ENCODE measurements around the gene TTBK1.

TTBK1 gene

GRCh38 chr6:43207286-43207685 lies 36.0 kb upstream of the TTBK1 start:
- DNase-seq (ENCODE audit: low read depth in 1 of 2, low spot score in 1 of 2): no peak
- Histone ChIP-seq H3K4me3 (replicated peaks; ENCODE audit: insufficient read depth, low read length) (no peak overlapping the region), H3K27ac (replicated peaks) (no peak overlapping the region), H3K27me3 (ENCODE audit: insufficient read depth, poor library complexity, severe bottlenecking) (no peaks in the 10 kb centered on the region)
- TF ChIP-seq SPI1 (IDR thresholded peaks at IDR 0.05; ENCODE audit: borderline replicate concordance, low read depth): no peak
- TF ChIP-seq REST (IDR thresholded peaks at IDR 0.05; ENCODE audit: insufficient replicate concordance, low read depth): no peak
- TF ChIP-seq CTCF (IDR thresholded peaks at IDR 0.05; ENCODE audit: insufficient read depth, low read length): no peak
- no peak for TF ChIP-seq POLR2AphosphoS5 (IDR thresholded peaks at IDR 0.05; ENCODE audit: low read depth)
- no peak for TF ChIP-seq GABPA (IDR thresholded peaks at IDR 0.05; ENCODE audit: low read depth)

GRCh38 chr6:43211955-43212354 lies 31.3 kb upstream of the TTBK1 start:
- DNase-seq (ENCODE audit: low read depth in 1 of 2, low spot score in 1 of 2): no peak
- no peak for TF ChIP-seq REST (IDR thresholded peaks at IDR 0.05; ENCODE audit: insufficient replicate concordance, low read depth)
- TF ChIP-seq POLR2AphosphoS5 (IDR thresholded peaks at IDR 0.05; ENCODE audit: low read depth): no peak
- TF ChIP-seq SPI1 (IDR thresholded peaks at IDR 0.05; ENCODE audit: borderline replicate concordance, low read depth): no peak
- TF ChIP-seq CTCF (IDR thresholded peaks at IDR 0.05; ENCODE audit: insufficient read depth, low read length): no peak
- no peak for TF ChIP-seq GABPA (IDR thresholded peaks at IDR 0.05; ENCODE audit: low read depth)

GRCh38 chr6:43213431-43213830 lies 29.9 kb upstream of the TTBK1 start:
- no peak for TF ChIP-seq POLR2AphosphoS5 (IDR thresholded peaks at IDR 0.05; ENCODE audit: low read depth)
- no peak for TF ChIP-seq REST (IDR thresholded peaks at IDR 0.05; ENCODE audit: insufficient replicate concordance, low read depth)
- no peak for TF ChIP-seq GABPA (IDR thresholded peaks at IDR 0.05; ENCODE audit: low read depth)
- no peak for TF ChIP-seq SPI1 (IDR thresholded peaks at IDR 0.05; ENCODE audit: borderline replicate concordance, low read depth)
- no peak for TF ChIP-seq CTCF (IDR thresholded peaks at IDR 0.05; ENCODE audit: insufficient read depth, low read length)
- no peak for DNase-seq (ENCODE audit: low read depth in 1 of 2, low spot score in 1 of 2)
- Histone ChIP-seq H3K27me3 (ENCODE audit: insufficient read depth, poor library complexity, severe bottlenecking) (no peaks in the 10 kb centered on the region), H3K27ac (replicated peaks) (no peak overlapping the region), H3K4me3 (replicated peaks; ENCODE audit: insufficient read depth, low read length) (no peak overlapping the region)

More at GRCh38 chr6:43211955-43212354, 31.3 kb upstream of the TTBK1 start:
- no peak overlapping the region for H3K4me3 ChIP-seq (replicated peaks; ENCODE audit: insufficient read depth, low read length)
- H3K27me3 ChIP-seq (ENCODE audit: insufficient read depth, poor library complexity, severe bottlenecking): no peaks in the 10 kb centered on the region
- H3K27ac ChIP-seq (replicated peaks): no peak overlapping the region
